ENCODE results near the gene BTC. TPM values are rescaled to one million over a fixed set of nuclear protein-coding genes. Genes with fewer than 3 reads are reported as not detected.
A peak's percentile ranks its signal among the peaks of the same experiment; 100 is the strongest.
"Not testable (repeated sequence)": the region's sequence is repeated elsewhere in the genome, so short reads cannot be mapped to it uniquely, and the experiment has no call there.

BTC gene
- total RNA-seq (2014; rRNA removed; shearing (Covaris generic)) = 0.54 and 8.2 TPM in 2 replicates

- peak; percentile 39 for DNase-seq (ENCODE audit: low read depth)
These were observed at the start of gene BTC for GRCh38 chr4:74794382-74795010. Gene BTC (minus strand): TSS chr4:74794523. CDS start chr4:74794325, 198 bp downstream.

GRCh38 chr4:74840936-74841509 is 46.7 kb upstream of the BTC start:
- DNase-seq (ENCODE audit: low read depth) = no peak

DNA sequence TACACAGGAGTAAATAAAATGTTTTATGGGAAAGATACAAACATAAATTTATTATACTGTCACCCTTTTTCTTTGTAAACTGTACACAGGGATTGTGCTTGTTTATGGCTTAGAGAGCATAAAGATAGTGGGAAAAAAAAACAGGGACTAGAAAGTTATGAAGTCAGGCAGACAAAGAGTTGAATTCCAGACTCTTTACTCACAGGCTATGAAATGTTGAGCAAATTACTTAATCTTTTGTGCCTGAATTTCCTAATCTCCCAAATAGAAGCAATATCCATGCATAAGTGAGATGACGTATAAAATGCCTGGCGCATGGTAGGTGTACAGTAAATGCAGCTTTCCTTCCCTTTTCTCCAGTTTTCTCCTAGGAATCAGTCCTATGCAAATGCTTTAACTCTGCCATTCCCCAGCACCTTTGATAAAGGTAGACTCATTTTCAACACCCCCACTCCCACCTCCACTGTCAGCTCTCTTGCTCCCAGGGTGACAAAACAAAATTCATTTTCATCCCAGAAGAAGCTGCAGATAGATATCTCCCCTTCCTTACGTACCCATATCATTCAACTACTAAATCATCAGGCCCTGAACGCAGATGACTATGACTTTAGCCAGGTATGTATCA is 44.5 kb upstream of the BTC start:
- no peak for DNase-seq (ENCODE audit: low read depth)

GRCh38 chr4:74830928-74831327 is 36.6 kb upstream of the BTC start:
- DNase-seq (ENCODE audit: low read depth) = peak; percentile 0

DNA sequence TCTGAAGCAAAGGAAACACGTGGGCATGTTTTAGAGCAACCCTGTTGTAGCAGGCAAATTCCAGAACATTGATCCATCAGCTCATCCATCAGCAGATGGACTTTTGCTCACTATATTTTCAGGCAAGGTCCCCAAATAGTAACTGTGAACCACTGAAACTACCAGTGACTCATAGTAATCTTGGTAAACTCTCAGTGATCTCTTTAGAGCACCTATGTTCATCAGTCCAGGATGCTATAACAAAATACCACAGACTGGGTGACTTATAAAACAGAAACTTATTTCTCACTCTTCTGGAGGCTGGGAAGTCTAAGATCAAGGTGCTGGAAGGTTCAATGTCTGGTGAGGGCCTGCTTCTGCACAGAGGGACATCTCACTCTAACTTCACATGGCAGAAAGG is 28.9 kb upstream of the BTC start:
- DNase-seq (ENCODE audit: low read depth) = no peak

- no peak for DNase-seq (ENCODE audit: low read depth)
These were observed 28.3 kb upstream of the BTC start for GRCh38 chr4:74822603-74823002.

GRCh38 chr4:74821541-74821940 is 27.2 kb upstream of the BTC start:
- DNase-seq (ENCODE audit: low read depth) = no peak

DNA sequence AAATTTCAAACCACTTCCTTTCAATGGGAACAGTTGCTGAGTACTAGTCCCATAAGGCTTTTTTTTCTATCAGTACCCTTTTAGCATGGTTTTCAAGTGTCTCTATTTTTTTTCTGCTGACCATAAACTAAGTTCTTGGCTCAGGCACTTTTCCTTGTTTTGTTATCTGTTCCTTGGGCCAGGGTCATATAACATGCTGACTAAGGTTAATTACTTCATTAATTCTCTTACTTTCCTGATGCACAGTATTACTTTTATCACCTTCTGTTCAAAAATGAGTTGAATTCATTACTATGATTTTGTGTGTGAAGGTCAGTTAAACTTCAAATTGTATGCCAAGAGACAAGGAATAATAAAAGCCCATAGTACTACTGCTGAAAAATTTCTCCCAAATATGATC is 19.7 kb upstream of the BTC start:
- DNase-seq (ENCODE audit: low read depth) = no peak

GRCh38 chr4:74812056-74812455 is 17.7 kb upstream of the BTC start:
- not testable (repeated sequence) for DNase-seq (ENCODE audit: low read depth)

DNA sequence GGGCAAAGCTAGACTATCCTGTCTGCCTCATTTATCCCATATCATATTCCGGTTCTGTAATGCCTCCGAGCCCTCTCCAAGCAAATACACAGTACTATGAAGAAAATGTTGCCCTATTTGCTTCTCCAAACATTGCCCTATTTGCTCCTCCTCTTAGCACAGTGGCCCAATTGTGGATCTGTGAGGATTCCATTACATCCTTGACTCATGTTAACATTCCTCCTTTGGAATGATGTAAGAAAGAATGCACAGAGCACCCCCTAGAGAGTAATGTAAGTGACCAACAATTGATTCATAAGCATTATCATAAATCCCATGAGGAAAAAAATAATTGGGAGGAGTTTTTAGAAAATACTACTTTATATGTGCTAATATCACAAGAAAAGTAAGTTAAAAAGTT is 11.3 kb upstream of the BTC start:
- peak; percentile 29 for DNase-seq (ENCODE audit: low read depth)

- DNase-seq (ENCODE audit: low read depth) = no peak
These were observed 6.0 kb upstream of the BTC start for GRCh38 chr4:74800310-74800709.

GRCh38 chr4:74796631-74797030 is 2.3 kb upstream of the BTC start:
- no peak for DNase-seq (ENCODE audit: low read depth)

DNA sequence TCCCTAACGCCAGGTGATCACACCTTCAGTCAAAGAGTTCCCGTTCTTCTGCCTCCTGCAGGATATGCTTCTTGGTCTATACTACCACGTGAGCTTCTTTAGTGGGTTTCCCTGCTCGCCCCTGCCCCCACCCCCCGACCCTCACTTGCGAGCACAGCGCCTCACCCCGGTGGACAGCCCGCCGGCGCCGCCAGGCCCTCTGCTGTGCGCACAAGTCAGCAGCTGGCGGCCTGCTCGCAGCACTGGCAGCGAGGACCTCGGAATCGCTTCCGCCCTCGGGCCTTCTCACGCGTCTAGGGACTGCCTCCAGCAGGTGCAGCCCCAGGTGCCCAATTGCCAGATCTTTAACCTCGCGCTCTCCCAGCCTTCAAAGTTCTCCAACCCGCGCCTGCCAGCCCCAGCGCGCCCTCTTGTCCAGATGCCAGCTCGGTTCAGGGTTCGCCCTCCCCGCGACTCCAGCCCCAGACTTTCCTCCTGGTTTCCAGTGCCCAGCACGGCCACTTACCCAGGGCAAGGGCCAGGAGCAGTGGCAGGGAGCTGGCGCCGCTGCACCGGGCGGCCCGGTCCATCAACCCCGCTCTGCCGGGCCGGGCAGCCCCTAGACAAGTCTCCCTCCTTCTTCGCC is 454 bp downstream of the BTC start:
- peak; percentile 29 for DNase-seq (ENCODE audit: low read depth)

- DNase-seq (ENCODE audit: low read depth) = no peak
These were observed 3.7 kb downstream of the BTC start for GRCh38 chr4:74790652-74791051.

- DNase-seq (ENCODE audit: low read depth) = no peak
These were observed 4.8 kb downstream of the BTC start for GRCh38 chr4:74789518-74789917.

GRCh38 chr4:74777531-74777930 is 16.8 kb downstream of the BTC start:
- DNase-seq (ENCODE audit: low read depth) = no peak

- no peak for DNase-seq (ENCODE audit: low read depth)
These were observed 21.5 kb downstream of the BTC start for GRCh38 chr4:74772783-74773182.

DNA sequence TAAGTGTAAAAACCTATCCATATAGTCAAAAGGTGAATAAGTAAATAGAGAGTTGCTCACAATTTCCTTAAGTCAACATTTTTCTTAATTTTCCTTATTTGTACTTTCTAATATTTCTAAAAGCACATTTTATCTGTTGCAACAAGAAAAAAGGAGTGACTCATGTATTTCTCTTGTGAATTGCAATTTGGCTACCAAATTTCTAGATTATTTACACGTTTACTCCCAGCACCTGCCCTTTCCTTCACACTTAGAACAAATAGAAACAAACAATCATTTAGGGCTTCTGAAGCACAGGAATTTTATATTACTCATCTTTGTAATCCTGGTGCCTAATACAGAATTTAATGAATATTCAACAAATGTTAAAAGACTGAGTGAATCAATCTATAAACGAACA is 22.2 kb downstream of the BTC start:
- DNase-seq (ENCODE audit: low read depth) = no peak

DNA sequence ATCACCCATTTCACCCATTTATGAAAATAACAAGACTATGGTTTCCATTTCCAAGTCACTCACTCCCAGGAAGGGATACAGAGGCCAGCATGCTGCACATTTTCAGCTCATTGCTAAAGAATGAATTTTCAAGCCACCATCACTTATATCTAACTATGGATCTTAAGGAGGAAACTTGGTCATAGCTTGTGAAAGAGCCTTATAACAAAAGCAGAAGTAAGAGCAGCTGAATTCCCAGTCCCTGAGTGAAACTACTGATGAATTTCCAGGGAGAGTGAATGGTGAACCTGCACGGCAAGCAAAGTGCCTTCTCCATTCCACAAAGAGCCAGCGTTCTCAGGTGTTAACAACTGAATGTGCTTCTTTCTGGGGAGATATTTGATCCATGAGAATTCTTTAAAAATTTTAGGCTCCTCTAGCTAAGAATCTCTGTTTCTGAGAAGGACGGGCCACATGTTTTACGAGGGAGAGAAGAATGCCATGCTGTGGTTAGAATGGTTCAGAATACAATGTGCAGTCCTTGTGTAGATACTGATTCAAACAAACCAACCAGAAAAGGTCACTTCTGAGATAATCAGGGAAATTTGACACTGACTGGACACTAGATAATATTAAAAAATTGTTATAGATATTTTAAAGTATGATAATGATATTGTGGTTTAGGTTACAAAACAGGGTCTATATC is 24.0 kb downstream of the BTC start:
- peak; percentile 5 for DNase-seq (ENCODE audit: low read depth)

- DNase-seq (ENCODE audit: low read depth) = peak; percentile 57
These were observed 25.3 kb downstream of the BTC start for GRCh38 chr4:74768857-74769525.

- no peak for DNase-seq (ENCODE audit: low read depth)
These were observed 30.2 kb downstream of the BTC start for GRCh38 chr4:74764119-74764518.

All from M059J (cell line).